NCI-H1930 (cell line): ENCODE measurements around the gene TSHZ2.

Experiments used
- DNase-seq, 2 experiments: peaks; one replicate each; lab custom pipeline; 2025; lab: John Stamatoyannopoulos, UW

TSHZ2 gene

GRCh38 chr20:53243152-53243551 is 271.0 kb downstream of the TSHZ2 start:
- no peak for DNase-seq

- no peak for DNase-seq
Observed at GRCh38 chr20:53244711-53245110, 272.6 kb downstream of the TSHZ2 start.

GRCh38 chr20:53245574-53245973 is 273.4 kb downstream of the TSHZ2 start:
- DNase-seq: no peak

GRCh38 chr20:53247468-53248103 is 275.4 kb downstream of the TSHZ2 start:
- no peak for DNase-seq

GRCh38 chr20:53250456-53250855 is 278.3 kb downstream of the TSHZ2 start:
- DNase-seq: no peak

- no peak for DNase-seq
Observed at GRCh38 chr20:53252002-53252401, 279.8 kb downstream of the TSHZ2 start.

GRCh38 chr20:53253668-53254067 is 281.5 kb downstream of the TSHZ2 start:
- no peak for DNase-seq

GRCh38 chr20:53255102-53255710 is 283.0 kb downstream of the TSHZ2 start:
- DNase-seq: no peak

GRCh38 chr20:53258741-53259140 is 286.6 kb downstream of the TSHZ2 start:
- no peak for DNase-seq

GRCh38 chr20:53260168-53260567 is 288.0 kb downstream of the TSHZ2 start:
- no peak for DNase-seq

- no peak for DNase-seq
Observed at GRCh38 chr20:53260591-53260990, 288.4 kb downstream of the TSHZ2 start.

- no peak for DNase-seq
Observed at GRCh38 chr20:53262365-53262764, 290.2 kb downstream of the TSHZ2 start.

- no peak for DNase-seq
Observed at GRCh38 chr20:53263554-53264438, 291.6 kb downstream of the TSHZ2 start.

GRCh38 chr20:53264604-53265003 is 292.4 kb downstream of the TSHZ2 start:
- no peak for DNase-seq

GRCh38 chr20:53265304-53265875 is 293.2 kb downstream of the TSHZ2 start:
- no peak for DNase-seq

- no peak for DNase-seq
Observed at GRCh38 chr20:53269380-53269779, 297.2 kb downstream of the TSHZ2 start.

- no peak for DNase-seq
Observed at GRCh38 chr20:53270792-53271375, 298.7 kb downstream of the TSHZ2 start.

- no peak for DNase-seq
Observed at GRCh38 chr20:53274365-53274764, 302.2 kb downstream of the TSHZ2 start.

GRCh38 chr20:53274807-53275206 is 302.6 kb downstream of the TSHZ2 start:
- no peak for DNase-seq

GRCh38 chr20:53276143-53276542 is 304.0 kb downstream of the TSHZ2 start:
- DNase-seq: no peak

GRCh38 chr20:53278555-53278954 is 306.4 kb downstream of the TSHZ2 start:
- DNase-seq: no peak

- DNase-seq: no peak
Observed at GRCh38 chr20:53279735-53280134, 307.6 kb downstream of the TSHZ2 start.
